ENCODE measurements around the gene CD22. TPM values are rescaled to one million over a fixed set of nuclear protein-coding genes. Genes with fewer than 3 reads are reported as not detected.

The CD22 gene
- total RNA-seq, 6 donors from 2014 or later: 8.8 to 36.7 (median 24.7) TPM

DNA sequence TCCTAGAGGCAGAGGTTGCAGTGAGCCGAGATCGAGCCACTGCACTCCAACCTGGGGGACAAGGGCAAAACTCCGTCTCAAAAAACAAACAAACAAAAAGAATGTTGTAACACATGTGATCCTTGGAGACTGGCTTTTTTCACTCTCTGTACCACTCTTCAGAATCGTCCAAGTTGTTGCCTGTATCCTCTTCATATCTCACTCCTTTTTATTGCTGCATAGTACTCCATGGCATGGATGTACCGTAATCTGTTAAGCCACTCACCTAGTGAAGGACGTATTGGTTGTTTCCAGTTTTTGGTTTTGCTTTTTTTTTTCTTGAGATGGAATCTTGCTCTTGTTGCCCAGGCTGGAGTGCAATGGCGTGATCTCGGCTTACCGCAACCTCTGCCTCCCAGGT, 7.0 kb upstream of the CD22 start:
- WGBS, 2 donors: 94% methylated on average over 9 of the region's 9 CpGs
- H3K36me3 ChIP-seq: no peaks in the 10 kb centered on the region
- DNase-seq (no peak), ATAC-seq (ENCODE audit: low FRiP score in 2 of 2) (no peak)
- H3K27ac ChIP-seq: no peak overlapping the region
- peaks cover 5 to 27% (median 15%) of the 10 kb centered on the region in 4 donors for H3K4me1 ChIP-seq
- H3K9me3 ChIP-seq: peaks cover 0 to 5% (median 0%) of the 10 kb centered on the region in 4 donors
- TF ChIP-seq POLR2A (IDR thresholded peaks at IDR 0.05) (no peak), POLR2AphosphoS5 (IDR thresholded peaks at IDR 0.05) (no peak), EP300 (IDR thresholded peaks at IDR 0.05) (no peak)
- TF ChIP-seq, protein P1, sequence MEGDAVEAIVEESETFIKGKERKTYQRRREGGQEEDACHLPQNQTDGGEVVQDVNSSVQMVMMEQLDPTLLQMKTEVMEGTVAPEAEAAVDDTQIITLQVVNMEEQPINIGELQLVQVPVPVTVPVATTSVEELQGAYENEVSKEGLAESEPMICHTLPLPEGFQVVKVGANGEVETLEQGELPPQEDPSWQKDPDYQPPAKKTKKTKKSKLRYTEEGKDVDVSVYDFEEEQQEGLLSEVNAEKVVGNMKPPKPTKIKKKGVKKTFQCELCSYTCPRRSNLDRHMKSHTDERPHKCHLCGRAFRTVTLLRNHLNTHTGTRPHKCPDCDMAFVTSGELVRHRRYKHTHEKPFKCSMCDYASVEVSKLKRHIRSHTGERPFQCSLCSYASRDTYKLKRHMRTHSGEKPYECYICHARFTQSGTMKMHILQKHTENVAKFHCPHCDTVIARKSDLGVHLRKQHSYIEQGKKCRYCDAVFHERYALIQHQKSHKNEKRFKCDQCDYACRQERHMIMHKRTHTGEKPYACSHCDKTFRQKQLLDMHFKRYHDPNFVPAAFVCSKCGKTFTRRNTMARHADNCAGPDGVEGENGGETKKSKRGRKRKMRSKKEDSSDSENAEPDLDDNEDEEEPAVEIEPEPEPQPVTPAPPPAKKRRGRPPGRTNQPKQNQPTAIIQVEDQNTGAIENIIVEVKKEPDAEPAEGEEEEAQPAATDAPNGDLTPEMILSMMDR (IDR thresholded peaks at IDR 0.05): no peak
- H3K4me3 ChIP-seq: no peak overlapping the region
- no peaks in the 10 kb centered on the region for H3K27me3 ChIP-seq

DNA sequence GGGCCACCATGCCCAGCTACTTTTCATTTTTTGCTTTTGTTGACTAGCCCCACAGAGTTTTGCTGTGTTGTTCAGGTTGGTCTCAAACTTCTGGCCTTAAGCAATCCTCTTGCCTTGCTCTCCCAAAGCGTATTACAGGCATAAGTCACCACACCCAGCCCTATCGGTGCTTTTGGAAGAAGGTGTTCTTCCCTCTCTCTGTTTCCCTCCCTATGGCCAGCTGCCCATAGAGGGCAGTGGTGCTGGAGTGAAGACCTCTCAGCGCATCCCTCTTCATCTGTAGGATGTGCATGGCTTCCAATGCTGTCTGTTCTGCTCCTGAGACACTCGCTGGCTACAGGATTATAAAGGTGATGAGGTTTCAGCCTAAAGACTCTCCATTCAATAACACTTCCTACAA, 1.3 kb upstream of the CD22 start:
- DNase-seq: no peak
- WGBS, 2 donors: 86 to 88% methylated on average over 4 of the region's 4 CpGs
- H3K9me3 ChIP-seq: no peaks in the 10 kb centered on the region
- ATAC-seq (ENCODE audit: low FRiP score in 2 of 2): no peak
- H3K27ac ChIP-seq: no peak overlapping the region
- H3K27me3 ChIP-seq: no peaks in the 10 kb centered on the region
- H3K4me1 ChIP-seq: no peaks in the 10 kb centered on the region
- no peaks in the 10 kb centered on the region for H3K36me3 ChIP-seq
- H3K4me3 ChIP-seq: no peak overlapping the region
- TF ChIP-seq, protein P1 (IDR thresholded peaks at IDR 0.05): no peak
- no peak for TF ChIP-seq POLR2AphosphoS5 (IDR thresholded peaks at IDR 0.05)
- no peak for TF ChIP-seq EP300 (IDR thresholded peaks at IDR 0.05)
- no peak for TF ChIP-seq POLR2A (IDR thresholded peaks at IDR 0.05)

GRCh38 chr19:35329323-35329722, 336 bp downstream of the CD22 start:
- H3K27ac ChIP-seq: no peak overlapping the region
- DNase-seq (no peak), ATAC-seq (ENCODE audit: low FRiP score in 2 of 2) (peak in 1 of 2 donors; percentile 35)
- H3K4me3 ChIP-seq: no peak overlapping the region
- no peaks in the 10 kb centered on the region for H3K9me3 ChIP-seq
- WGBS, 2 donors: 89 to 95% methylated on average over 4 of the region's 4 CpGs
- no peaks in the 10 kb centered on the region for H3K36me3 ChIP-seq
- TF ChIP-seq EP300 (IDR thresholded peaks at IDR 0.05): no peak
- no peak for TF ChIP-seq POLR2AphosphoS5 (IDR thresholded peaks at IDR 0.05)
- TF ChIP-seq POLR2A (IDR thresholded peaks at IDR 0.05): no peak
- TF ChIP-seq, protein P1 (IDR thresholded peaks at IDR 0.05): no peak
- no peaks in the 10 kb centered on the region for H3K4me1 ChIP-seq
- H3K27me3 ChIP-seq: no peaks in the 10 kb centered on the region

GRCh38 chr19:35330475-35330874, 1.5 kb downstream of the CD22 start:
- Histone ChIP-seq H3K36me3 (no peaks in the 10 kb centered on the region), H3K4me1 (no peaks in the 10 kb centered on the region), H3K27me3 (no peaks in the 10 kb centered on the region), H3K4me3 (no peak overlapping the region), H3K27ac (no peak overlapping the region), H3K9me3 (no peaks in the 10 kb centered on the region)
- WGBS, 2 donors: 68 to 76% methylated on average over 7 of the region's 7 CpGs
- TF ChIP-seq POLR2AphosphoS5 (IDR thresholded peaks at IDR 0.05) (no peak), POLR2A (IDR thresholded peaks at IDR 0.05) (no peak), EP300 (IDR thresholded peaks at IDR 0.05) (no peak)
- TF ChIP-seq, protein P1 (IDR thresholded peaks at IDR 0.05): no peak
- DNase-seq (no peak), ATAC-seq (ENCODE audit: low FRiP score in 2 of 2) (no peak)

GRCh38 chr19:35331551-35332214, 2.7 kb downstream of the CD22 start:
- no peaks in the 10 kb centered on the region for H3K27me3 ChIP-seq

More at GRCh38 chr19:35331551-35332214, 2.7 kb downstream of the CD22 start:
- WGBS, 2 donors: 86 to 87% methylated on average over 14 of the region's 14 CpGs
- Histone ChIP-seq H3K4me3 (no peak overlapping the region), H3K4me1 (no peaks in the 10 kb centered on the region), H3K36me3 (no peaks in the 10 kb centered on the region), H3K9me3 (no peaks in the 10 kb centered on the region), H3K27ac (no peak overlapping the region)
- TF ChIP-seq POLR2AphosphoS5 (IDR thresholded peaks at IDR 0.05): no peak
- TF ChIP-seq POLR2A (IDR thresholded peaks at IDR 0.05): no peak
- TF ChIP-seq, protein P1 (IDR thresholded peaks at IDR 0.05): no peak
- no peak for TF ChIP-seq EP300 (IDR thresholded peaks at IDR 0.05)
- DNase-seq (no peak), ATAC-seq (ENCODE audit: low FRiP score in 2 of 2) (no peak)

Data from upper lobe of left lung (tissue), 6 donors.